ENCODE measurements around the gene PGA5.
"Not testable (repeated sequence)": the region's sequence is repeated elsewhere in the genome, so short reads cannot be mapped to it uniquely, and the experiment has no call there.

PGA5 gene

DNA sequence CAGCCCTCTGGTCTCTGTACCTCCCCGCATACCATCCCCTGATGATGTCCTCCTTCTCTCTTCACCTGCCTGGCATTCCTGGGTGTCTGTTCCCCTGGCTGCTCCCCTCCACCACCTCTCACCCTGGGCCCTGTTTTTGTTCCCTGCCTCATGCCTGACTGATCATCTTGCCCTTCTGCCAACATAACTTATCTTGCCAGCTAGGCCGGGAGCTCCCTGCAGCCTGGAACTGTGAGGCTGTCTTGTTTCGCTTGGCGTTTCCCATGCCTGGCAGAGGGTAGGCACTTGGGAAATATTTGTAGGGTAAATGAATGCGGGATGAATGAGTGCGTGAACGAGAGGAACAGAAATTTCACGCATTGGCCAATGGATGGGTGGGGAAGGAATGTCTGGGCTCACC, 8.2 kb downstream of the PGA5 start:
- H3K4me3 ChIP-seq (ENCODE audit: low read length in 2 of 2); H3K9ac ChIP-seq (ENCODE audit: low read depth in 1 of 2, low read length in 2 of 2); H3K9me3 ChIP-seq (ENCODE audit: control insufficient read depth in 2 of 2, low read length in 2 of 2); H3K27me3 ChIP-seq (ENCODE audit: control insufficient read depth in 2 of 2, insufficient read depth in 2 of 2, low read length in 2 of 2); H3K27ac ChIP-seq (ENCODE audit: low read depth in 2 of 2, low read length in 2 of 2); H3K4me1 ChIP-seq (ENCODE audit: control insufficient read depth in 2 of 2, insufficient read depth in 2 of 2, low read length in 2 of 2); H3K36me3 ChIP-seq (ENCODE audit: control insufficient read depth in 2 of 2, insufficient read depth in 2 of 2, low read length in 2 of 2): not testable (repeated sequence)

DNA sequence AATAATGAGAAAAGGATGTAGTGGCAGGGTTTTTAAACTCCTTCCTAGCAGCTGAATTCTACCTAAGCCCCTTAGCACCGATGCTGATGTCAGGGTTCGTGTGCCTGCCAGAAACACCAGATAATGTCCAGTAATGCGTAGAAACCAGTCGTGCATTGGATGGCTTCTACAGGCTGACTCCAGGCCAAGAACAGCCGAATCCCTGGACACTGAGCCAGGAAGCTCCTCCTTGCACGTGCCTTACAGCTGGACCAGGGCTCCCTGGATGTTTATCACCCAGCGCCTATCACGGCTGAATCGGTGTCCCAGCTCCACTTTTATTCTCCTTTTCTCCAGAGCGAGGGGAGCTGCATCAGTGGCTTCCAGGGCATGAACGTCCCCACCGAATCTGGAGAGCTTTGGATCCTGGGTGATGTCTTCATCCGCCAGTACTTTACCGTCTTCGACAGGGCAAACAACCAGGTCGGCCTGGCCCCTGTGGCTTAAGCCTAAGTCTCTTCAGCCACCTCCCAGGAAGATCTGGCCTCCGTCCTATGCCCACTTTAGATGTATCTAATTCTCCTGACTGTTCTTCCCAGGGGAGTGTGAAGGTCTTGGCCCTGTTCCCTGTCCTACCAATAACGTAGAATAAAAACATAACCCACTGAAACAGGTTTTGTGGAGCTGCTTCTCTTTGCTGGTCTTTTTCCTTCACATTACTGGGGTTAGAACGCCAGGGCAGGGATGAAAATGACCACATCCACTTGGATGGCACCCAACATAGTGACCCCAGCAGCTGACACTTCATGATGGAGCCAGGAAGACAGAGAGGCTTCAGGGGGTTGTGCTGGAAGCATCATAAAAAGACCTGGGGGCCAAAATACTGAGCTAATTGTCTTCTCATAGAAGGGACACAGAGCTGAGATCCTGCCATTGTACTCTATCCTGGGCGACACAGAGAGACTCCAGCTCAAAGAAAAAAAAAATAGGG, 10.1 kb downstream of the PGA5 start:
- not testable (repeated sequence) for H3K4me1 ChIP-seq (ENCODE audit: control insufficient read depth in 2 of 2, insufficient read depth in 2 of 2, low read length in 2 of 2); H3K9me3 ChIP-seq (ENCODE audit: control insufficient read depth in 2 of 2, low read length in 2 of 2); H3K27me3 ChIP-seq (ENCODE audit: control insufficient read depth in 2 of 2, insufficient read depth in 2 of 2, low read length in 2 of 2); H3K4me3 ChIP-seq (ENCODE audit: low read length in 2 of 2); H3K27ac ChIP-seq (ENCODE audit: low read depth in 2 of 2, low read length in 2 of 2); H3K36me3 ChIP-seq (ENCODE audit: control insufficient read depth in 2 of 2, insufficient read depth in 2 of 2, low read length in 2 of 2); H3K9ac ChIP-seq (ENCODE audit: low read depth in 1 of 2, low read length in 2 of 2)

DNA sequence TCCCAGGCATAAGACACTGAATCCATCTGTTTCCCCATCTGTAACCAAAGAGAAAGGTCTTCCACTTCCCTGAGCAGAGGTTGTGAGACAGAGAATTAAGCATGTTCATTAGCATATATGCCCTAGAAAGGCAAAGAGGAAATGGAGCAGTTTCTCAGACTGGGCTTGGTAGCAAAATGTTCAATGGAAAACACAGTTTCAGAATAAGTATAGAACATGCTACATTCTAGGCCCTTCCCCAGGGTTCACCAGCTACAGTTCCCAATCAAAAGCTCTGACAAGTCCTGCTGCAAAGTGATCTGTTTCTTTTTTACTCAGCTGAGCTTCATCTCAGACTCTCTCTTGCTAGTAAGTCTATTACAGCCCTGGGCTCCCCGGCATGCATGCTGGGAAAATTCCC, 11.4 kb downstream of the PGA5 start:
- H3K9ac ChIP-seq (ENCODE audit: low read depth in 1 of 2, low read length in 2 of 2); H3K27me3 ChIP-seq (ENCODE audit: control insufficient read depth in 2 of 2, insufficient read depth in 2 of 2, low read length in 2 of 2); H3K9me3 ChIP-seq (ENCODE audit: control insufficient read depth in 2 of 2, low read length in 2 of 2); H3K4me3 ChIP-seq (ENCODE audit: low read length in 2 of 2); H3K4me1 ChIP-seq (ENCODE audit: control insufficient read depth in 2 of 2, insufficient read depth in 2 of 2, low read length in 2 of 2); H3K27ac ChIP-seq (ENCODE audit: low read depth in 2 of 2, low read length in 2 of 2); H3K36me3 ChIP-seq (ENCODE audit: control insufficient read depth in 2 of 2, insufficient read depth in 2 of 2, low read length in 2 of 2): not testable (repeated sequence)

DNA sequence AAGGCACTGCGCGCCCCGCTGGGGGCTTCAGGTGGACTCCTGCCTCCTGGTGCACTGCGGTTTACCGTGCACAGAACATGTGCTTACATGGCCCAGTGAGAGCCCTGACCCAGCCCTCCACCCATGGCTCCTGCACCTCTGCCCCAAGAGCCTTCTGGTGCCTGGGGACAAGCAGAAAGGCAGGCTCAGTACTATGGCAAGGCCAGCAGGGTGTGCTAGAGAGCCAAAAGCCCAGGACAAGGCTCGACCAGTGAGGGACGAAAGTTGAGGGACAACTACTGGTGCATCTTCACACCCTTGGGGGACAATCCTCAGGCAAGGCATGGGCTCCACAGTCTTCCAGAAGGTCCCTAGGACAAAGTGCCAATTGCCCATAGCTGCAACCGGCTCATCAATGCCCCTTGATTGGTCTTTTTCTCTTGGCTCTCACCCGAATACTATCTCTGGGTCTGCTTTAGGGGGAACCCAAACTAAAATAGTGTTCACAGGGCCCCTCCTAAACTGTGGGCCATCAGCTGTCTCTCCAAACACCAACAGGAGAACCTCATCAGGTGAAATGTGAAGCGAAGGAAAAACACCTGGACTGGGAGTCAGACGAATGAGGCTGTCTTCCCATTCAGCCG, 13.5 kb downstream of the PGA5 start:
- Histone ChIP-seq H3K4me3 (ENCODE audit: low read length in 2 of 2) (no peak overlapping the region), H3K27me3 (ENCODE audit: control insufficient read depth in 2 of 2, insufficient read depth in 2 of 2, low read length in 2 of 2) (no peaks in the 10 kb centered on the region), H3K27ac (ENCODE audit: low read depth in 2 of 2, low read length in 2 of 2) (no peak overlapping the region), H3K36me3 (ENCODE audit: control insufficient read depth in 2 of 2, insufficient read depth in 2 of 2, low read length in 2 of 2) (no peaks in the 10 kb centered on the region), H3K9me3 (ENCODE audit: control insufficient read depth in 2 of 2, low read length in 2 of 2) (no peaks in the 10 kb centered on the region), H3K9ac (ENCODE audit: low read depth in 1 of 2, low read length in 2 of 2) (no peak overlapping the region), H3K4me1 (ENCODE audit: control insufficient read depth in 2 of 2, insufficient read depth in 2 of 2, low read length in 2 of 2) (no peaks in the 10 kb centered on the region)

DNA sequence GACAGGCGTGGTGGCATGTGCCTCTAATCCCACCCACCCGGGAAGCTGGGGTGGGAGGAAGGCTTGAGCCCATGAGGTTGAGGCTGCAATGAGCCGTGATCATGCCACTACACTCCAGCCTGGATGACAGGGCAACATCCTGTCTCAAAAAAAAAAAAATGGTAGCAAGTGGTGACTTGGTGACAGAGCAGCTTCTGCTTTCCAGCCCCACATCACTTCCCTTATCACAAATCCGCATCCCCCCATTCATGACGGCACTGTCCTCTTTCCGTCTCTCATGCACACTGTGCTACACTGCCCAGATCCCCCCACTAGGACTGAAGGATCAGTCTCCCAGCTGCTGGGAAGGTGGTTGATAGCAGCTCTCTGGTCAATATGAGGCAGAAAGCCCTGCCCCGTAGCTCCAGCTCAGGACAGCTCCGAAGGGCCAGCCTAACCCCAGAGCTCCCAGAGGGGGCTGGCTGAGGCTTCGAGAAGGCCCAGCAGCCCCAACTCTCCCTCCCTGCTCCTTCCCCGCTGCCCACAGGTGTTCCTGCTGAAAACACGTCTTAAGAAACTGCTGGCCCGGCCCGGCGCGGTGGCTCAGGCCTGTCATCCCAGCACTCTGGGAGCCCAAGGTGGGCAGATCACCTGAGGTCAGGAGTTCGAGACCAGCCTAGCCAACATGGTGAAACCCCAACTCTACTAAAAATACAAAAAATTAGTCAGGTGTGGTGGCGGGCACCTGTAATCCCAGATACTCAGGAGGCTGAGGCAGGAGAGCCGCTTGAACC, 15.9 kb downstream of the PGA5 start:
- no peak overlapping the region for H3K9ac ChIP-seq (ENCODE audit: low read depth in 1 of 2, low read length in 2 of 2)
- no peaks in the 10 kb centered on the region for H3K27me3 ChIP-seq (ENCODE audit: control insufficient read depth in 2 of 2, insufficient read depth in 2 of 2, low read length in 2 of 2)
- no peaks in the 10 kb centered on the region for H3K36me3 ChIP-seq (ENCODE audit: control insufficient read depth in 2 of 2, insufficient read depth in 2 of 2, low read length in 2 of 2)
- H3K4me3 ChIP-seq (ENCODE audit: low read length in 2 of 2): no peak overlapping the region
- no peak overlapping the region for H3K27ac ChIP-seq (ENCODE audit: low read depth in 2 of 2, low read length in 2 of 2)
- no peaks in the 10 kb centered on the region for H3K9me3 ChIP-seq (ENCODE audit: control insufficient read depth in 2 of 2, low read length in 2 of 2)
- H3K4me1 ChIP-seq (ENCODE audit: control insufficient read depth in 2 of 2, insufficient read depth in 2 of 2, low read length in 2 of 2): no peaks in the 10 kb centered on the region

DNA sequence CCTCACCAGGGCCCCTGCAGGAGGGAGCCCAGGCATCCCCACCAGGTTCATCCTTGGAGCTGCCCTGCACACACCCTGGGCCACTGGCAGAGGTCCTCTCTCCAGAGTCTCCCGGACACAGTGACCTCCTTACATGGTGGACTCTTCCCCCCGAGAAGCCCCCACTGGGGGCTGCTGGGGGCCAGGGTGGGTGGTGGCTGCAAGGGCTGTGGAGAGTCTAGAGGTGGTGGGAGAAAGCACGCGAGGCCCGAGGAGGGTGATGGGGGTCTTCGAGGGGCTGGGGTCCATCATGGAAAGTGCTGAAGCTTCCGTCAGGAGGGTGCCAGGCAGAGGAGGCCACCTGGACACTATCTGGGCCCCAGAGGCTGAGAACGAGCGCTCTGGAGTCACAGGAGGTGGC, 17.6 kb downstream of the PGA5 start:
- no peak overlapping the region for H3K27ac ChIP-seq (ENCODE audit: low read depth in 2 of 2, low read length in 2 of 2)
- H3K9me3 ChIP-seq (ENCODE audit: control insufficient read depth in 2 of 2, low read length in 2 of 2): no peaks in the 10 kb centered on the region
- H3K36me3 ChIP-seq (ENCODE audit: control insufficient read depth in 2 of 2, insufficient read depth in 2 of 2, low read length in 2 of 2): no peaks in the 10 kb centered on the region
- H3K27me3 ChIP-seq (ENCODE audit: control insufficient read depth in 2 of 2, insufficient read depth in 2 of 2, low read length in 2 of 2): no peaks in the 10 kb centered on the region
- H3K4me3 ChIP-seq (ENCODE audit: low read length in 2 of 2): no peak overlapping the region
- no peak overlapping the region for H3K9ac ChIP-seq (ENCODE audit: low read depth in 1 of 2, low read length in 2 of 2)
- H3K4me1 ChIP-seq (ENCODE audit: control insufficient read depth in 2 of 2, insufficient read depth in 2 of 2, low read length in 2 of 2): no peaks in the 10 kb centered on the region

DNA sequence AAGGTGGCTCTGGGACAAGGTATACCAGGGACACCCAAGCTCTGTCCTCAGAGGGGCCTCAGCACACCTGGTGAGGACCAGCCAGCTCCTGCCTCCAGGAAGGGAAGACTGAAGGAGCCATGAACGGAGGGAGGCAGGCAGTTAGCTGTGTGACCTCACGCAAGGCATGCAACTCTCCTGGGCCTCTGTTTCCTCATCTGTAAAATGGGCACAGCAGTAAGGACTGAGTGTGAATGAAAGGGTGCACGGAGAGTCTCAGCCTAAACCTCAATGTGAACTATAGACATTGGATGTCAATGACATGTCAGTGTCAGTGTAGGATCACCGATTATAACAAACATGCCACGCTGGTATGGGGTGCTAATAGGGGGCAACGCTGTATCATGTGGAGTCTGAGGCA, 18.4 kb downstream of the PGA5 start:
- Histone ChIP-seq H3K27ac (ENCODE audit: low read depth in 2 of 2, low read length in 2 of 2) (no peak overlapping the region), H3K4me3 (ENCODE audit: low read length in 2 of 2) (no peak overlapping the region), H3K27me3 (ENCODE audit: control insufficient read depth in 2 of 2, insufficient read depth in 2 of 2, low read length in 2 of 2) (no peaks in the 10 kb centered on the region), H3K9me3 (ENCODE audit: control insufficient read depth in 2 of 2, low read length in 2 of 2) (no peaks in the 10 kb centered on the region), H3K9ac (ENCODE audit: low read depth in 1 of 2, low read length in 2 of 2) (no peak overlapping the region), H3K4me1 (ENCODE audit: control insufficient read depth in 2 of 2, insufficient read depth in 2 of 2, low read length in 2 of 2) (no peaks in the 10 kb centered on the region), H3K36me3 (ENCODE audit: control insufficient read depth in 2 of 2, insufficient read depth in 2 of 2, low read length in 2 of 2) (no peaks in the 10 kb centered on the region)

DNA sequence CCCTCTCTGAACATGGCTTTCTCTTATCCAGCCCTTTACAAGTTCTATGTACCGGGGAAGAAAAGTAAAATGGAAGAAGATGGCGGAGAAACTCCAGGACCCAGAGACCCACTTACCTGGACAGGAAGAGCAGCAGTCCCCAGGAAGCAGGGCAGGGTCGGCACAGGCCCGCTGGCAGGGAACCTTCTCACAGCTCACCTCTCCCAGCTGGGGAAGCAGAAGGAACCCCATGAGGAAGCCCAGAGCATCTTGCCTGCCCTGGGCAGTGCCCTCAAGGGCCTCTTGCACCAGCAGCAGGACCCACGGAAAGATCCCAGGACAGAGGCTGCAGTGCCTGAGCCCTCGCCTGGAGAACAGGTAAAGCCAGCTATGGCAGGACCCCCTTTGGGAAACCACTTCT, 23.4 kb downstream of the PGA5 start:
- no peaks in the 10 kb centered on the region for H3K4me1 ChIP-seq (ENCODE audit: control insufficient read depth in 2 of 2, insufficient read depth in 2 of 2, low read length in 2 of 2)
- no peaks in the 10 kb centered on the region for H3K36me3 ChIP-seq (ENCODE audit: control insufficient read depth in 2 of 2, insufficient read depth in 2 of 2, low read length in 2 of 2)
- H3K4me3 ChIP-seq (ENCODE audit: low read length in 2 of 2): no peak overlapping the region
- no peaks in the 10 kb centered on the region for H3K9me3 ChIP-seq (ENCODE audit: control insufficient read depth in 2 of 2, low read length in 2 of 2)
- H3K27ac ChIP-seq (ENCODE audit: low read depth in 2 of 2, low read length in 2 of 2): no peak overlapping the region
- H3K27me3 ChIP-seq (ENCODE audit: control insufficient read depth in 2 of 2, insufficient read depth in 2 of 2, low read length in 2 of 2): no peaks in the 10 kb centered on the region
- no peak overlapping the region for H3K9ac ChIP-seq (ENCODE audit: low read depth in 1 of 2, low read length in 2 of 2)

DNA sequence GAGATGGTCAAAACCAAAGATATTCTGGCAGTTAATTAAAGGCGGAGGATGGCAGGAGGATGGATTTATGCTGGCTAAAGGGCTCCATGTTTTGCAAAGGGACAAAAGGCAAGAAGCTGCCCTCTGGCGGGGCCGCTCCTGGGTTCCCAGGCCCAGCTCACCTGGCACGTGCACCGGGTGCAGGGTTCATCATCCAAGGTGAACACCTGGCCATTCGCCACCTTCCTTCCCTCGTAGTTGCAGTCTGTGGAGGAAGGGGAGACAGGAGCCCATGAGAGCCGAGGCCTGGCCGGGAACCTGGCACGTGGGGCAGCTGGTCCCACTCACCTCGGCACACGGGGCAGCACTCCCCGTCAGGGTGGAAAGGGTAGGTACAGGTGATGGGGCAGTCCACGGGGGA, 23.8 kb downstream of the PGA5 start:
- Histone ChIP-seq H3K27me3 (ENCODE audit: control insufficient read depth in 2 of 2, insufficient read depth in 2 of 2, low read length in 2 of 2) (no peaks in the 10 kb centered on the region), H3K9me3 (ENCODE audit: control insufficient read depth in 2 of 2, low read length in 2 of 2) (no peaks in the 10 kb centered on the region), H3K27ac (ENCODE audit: low read depth in 2 of 2, low read length in 2 of 2) (no peak overlapping the region), H3K9ac (ENCODE audit: low read depth in 1 of 2, low read length in 2 of 2) (no peak overlapping the region), H3K36me3 (ENCODE audit: control insufficient read depth in 2 of 2, insufficient read depth in 2 of 2, low read length in 2 of 2) (no peaks in the 10 kb centered on the region), H3K4me1 (ENCODE audit: control insufficient read depth in 2 of 2, insufficient read depth in 2 of 2, low read length in 2 of 2) (no peaks in the 10 kb centered on the region), H3K4me3 (ENCODE audit: low read length in 2 of 2) (no peak overlapping the region)

DNA sequence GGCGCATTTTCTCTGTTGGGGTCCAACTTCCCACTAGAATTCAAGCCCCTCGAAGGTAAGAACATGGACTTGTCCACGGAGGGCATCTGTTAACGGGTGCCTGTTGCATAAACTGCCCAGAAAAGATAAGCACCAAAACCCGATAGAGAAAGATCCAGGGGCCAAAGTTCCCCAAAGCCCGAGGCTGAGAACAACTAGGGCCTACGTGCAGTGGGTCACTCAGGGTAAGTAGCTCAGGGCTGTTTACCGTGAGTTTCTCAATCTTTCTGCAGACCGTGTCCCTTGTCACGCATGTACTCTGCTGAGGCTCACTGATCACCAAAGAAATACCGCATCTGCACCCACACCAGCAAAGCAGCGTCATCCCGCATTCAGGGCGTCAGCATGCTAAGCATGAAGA, 24.4 kb downstream of the PGA5 start:
- Histone ChIP-seq H3K27ac (ENCODE audit: low read depth in 2 of 2, low read length in 2 of 2) (no peak overlapping the region), H3K4me1 (ENCODE audit: control insufficient read depth in 2 of 2, insufficient read depth in 2 of 2, low read length in 2 of 2) (no peaks in the 10 kb centered on the region), H3K27me3 (ENCODE audit: control insufficient read depth in 2 of 2, insufficient read depth in 2 of 2, low read length in 2 of 2) (no peaks in the 10 kb centered on the region), H3K36me3 (ENCODE audit: control insufficient read depth in 2 of 2, insufficient read depth in 2 of 2, low read length in 2 of 2) (no peaks in the 10 kb centered on the region), H3K9ac (ENCODE audit: low read depth in 1 of 2, low read length in 2 of 2) (no peak overlapping the region), H3K4me3 (ENCODE audit: low read length in 2 of 2) (no peak overlapping the region), H3K9me3 (ENCODE audit: control insufficient read depth in 2 of 2, low read length in 2 of 2) (no peaks in the 10 kb centered on the region)
